SK-N-SH treated with all-trans-retinoic acid at 6 μM for 48 hours (cell line): Measurements from ENCODE around the gene KRTAP9-9.

Experiments used
- ATAC-seq: fragments of 200-7000 bp; cut with Tn5 transposase; 3 replicates; pipeline ENCODE4 v1.9.1; 2020; ENCODE audit warnings: mild to moderate bottlenecking, moderate library complexity
- ARNTL ChIP-seq: fragments of 450-650 bp; formaldehyde crosslinking; IDR thresholded peaks from 2 replicates; pipeline ENCODE4 v1.5.0; 2020; ENCODE audit warnings: low read depth, mild to moderate bottlenecking, moderate library complexity, borderline replicate concordance
- BACH2 ChIP-seq: fragments of 250-450 bp; sonication (Bioruptor Pico); IDR thresholded peaks from 2 replicates; pipeline ENCODE4 v1.9.0; 2021; ENCODE audit warnings: mild to moderate bottlenecking, borderline replicate concordance
- CREB5 ChIP-seq: fragments of 250-450 bp; sonication (Bioruptor Pico); IDR thresholded peaks from 2 replicates; pipeline ENCODE4 v1.5.1; 2020; ENCODE audit warnings: low read depth, mild to moderate bottlenecking, moderate library complexity
- CSDC2 ChIP-seq: fragments of 250-450 bp; sonication (Bioruptor Pico); IDR thresholded peaks from 2 replicates; pipeline ENCODE4 v1.5.0; 2020; ENCODE audit warnings: mild to moderate bottlenecking, moderate library complexity
- ESRRG ChIP-seq: fragments of 250-450 bp; sonication (Bioruptor Pico); IDR thresholded peaks from 2 replicates; pipeline ENCODE4 v1.6.1; 2021; ENCODE audit warnings: mild to moderate bottlenecking
- ISL1 ChIP-seq: fragments of 250-450 bp; sonication (Bioruptor Pico); IDR thresholded peaks from 2 replicates; pipeline ENCODE4 v2.1.2; 2022; ENCODE audit warnings: mild to moderate bottlenecking, moderate library complexity
- OSR1 ChIP-seq: fragments of 250-450 bp; sonication (Bioruptor Pico); IDR thresholded peaks from 2 replicates; pipeline ENCODE4 v1.8.0; 2022; ENCODE audit warnings: moderate library complexity, mild to moderate bottlenecking, inconsistent platforms
- PATZ1 ChIP-seq: fragments of 250-450 bp; sonication (Bioruptor Pico); IDR thresholded peaks from 2 replicates; pipeline ENCODE4 v1.8.0; 2020; ENCODE audit warnings: mild to moderate bottlenecking, moderate library complexity, borderline replicate concordance
- POU6F1 ChIP-seq: fragments of 250-450 bp; sonication (Bioruptor Pico); IDR thresholded peaks from 2 replicates; pipeline ENCODE4 v1.8.0; 2021; ENCODE audit warnings: low read depth, mild to moderate bottlenecking, moderate library complexity, borderline replicate concordance
- PPARA ChIP-seq: fragments of 250-450 bp; sonication (Bioruptor Pico); IDR thresholded peaks from 2 replicates; pipeline ENCODE4 v1.5.0; 2020; ENCODE audit warnings: mild to moderate bottlenecking, borderline replicate concordance
- RARB ChIP-seq: fragments of 250-450 bp; sonication (Bioruptor Pico); IDR thresholded peaks from 2 replicates; pipeline ENCODE4 v1.8.0; 2021; ENCODE audit warnings: mild to moderate bottlenecking, moderate library complexity
- SNAI2 ChIP-seq: fragments of 250-450 bp; sonication (Bioruptor Pico); IDR thresholded peaks from 2 replicates; pipeline ENCODE4 v1.5.0; 2020; ENCODE audit warnings: mild to moderate bottlenecking, moderate library complexity
- TCF4 ChIP-seq: fragments of 250-450 bp; sonication (Bioruptor Pico); IDR thresholded peaks from 2 replicates; pipeline ENCODE4 v1.8.0; 2021; ENCODE audit warnings: mild to moderate bottlenecking, moderate library complexity, borderline replicate concordance
- TOX ChIP-seq: fragments of 250-450 bp; sonication (Bioruptor Pico); IDR thresholded peaks from 2 replicates; pipeline ENCODE4 v1.8.0; 2021; ENCODE audit warnings: mild to moderate bottlenecking, moderate library complexity, borderline replicate concordance
- TSHZ2 ChIP-seq: fragments of 250-450 bp; sonication (Bioruptor Pico); IDR thresholded peaks from 2 replicates; pipeline ENCODE4 v1.5.0; 2020; ENCODE audit warnings: mild to moderate bottlenecking, moderate library complexity
- ZC3H10 ChIP-seq: fragments of 250-450 bp; sonication (Bioruptor Pico); IDR thresholded peaks from 2 replicates; pipeline ENCODE4 v1.5.1; 2021; ENCODE audit warnings: mild to moderate bottlenecking, moderate library complexity
- ZFP30 ChIP-seq: fragments of 450-650 bp; formaldehyde crosslinking; IDR thresholded peaks from 2 replicates; pipeline ENCODE4 v1.5.0; 2022; ENCODE audit warnings: mild to moderate bottlenecking, moderate library complexity
- ZNF565 ChIP-seq: fragments of 450-650 bp; formaldehyde crosslinking; conservative IDR thresholded peaks from 2 replicates; pipeline ENCODE4 v1.5.0; 2020; ENCODE audit warnings: low read depth, mild to moderate bottlenecking, moderate library complexity
- ZNF8 ChIP-seq: fragments of 450-650 bp; formaldehyde crosslinking; IDR thresholded peaks from 2 replicates; pipeline ENCODE4 v1.5.0; 2020; ENCODE audit warnings: mild to moderate bottlenecking, moderate library complexity

Gene KRTAP9-9

GRCh38 chr17:41278176-41278955 lies 23.2 kb downstream of the KRTAP9-9 start:
- no peak for ATAC-seq
- TF ChIP-seq CSDC2 (no peak), TOX (no peak), POU6F1 (CRISPR knock-in tag) (no peak), ISL1 (CRISPR knock-in tag) (no peak), PPARA (CRISPR knock-in tag) (no peak), BACH2 (CRISPR knock-in tag) (no peak), PATZ1 (CRISPR knock-in tag) (no peak)
- TF ChIP-seq, all 23 proteins: peak for 0

GRCh38 chr17:41284043-41284442 lies 28.9 kb downstream of the KRTAP9-9 start:
- ATAC-seq = no peak
- TF ChIP-seq ESRRG (CRISPR knock-in tag) (no peak), ZFP30 (no peak), OSR1 (CRISPR knock-in tag) (no peak), ZNF8 (no peak)
- TF ChIP-seq, all 23 proteins: peak for 0

- no peak for TF ChIP-seq ZNF8
- TF ChIP-seq, all 23 proteins: peak for 0
- no peak for ATAC-seq
These were observed 29.4 kb downstream of the KRTAP9-9 start for GRCh38 chr17:41284546-41284945.

GRCh38 chr17:41287050-41287449 lies 31.9 kb downstream of the KRTAP9-9 start:
- no peak for TF ChIP-seq PPARA (CRISPR knock-in tag)
- TF ChIP-seq RARB (CRISPR knock-in tag) = no peak
- no peak for TF ChIP-seq TCF4 (CRISPR knock-in tag)
- TF ChIP-seq BACH2 (CRISPR knock-in tag) = no peak
- TF ChIP-seq PATZ1 (CRISPR knock-in tag) = no peak
- TF ChIP-seq SNAI2 (CRISPR knock-in tag) = no peak
- TF ChIP-seq ZNF8 = no peak
- no peak for TF ChIP-seq ZNF565
- TF ChIP-seq ZFP30 = no peak
- TF ChIP-seq TSHZ2 (CRISPR knock-in tag) = no peak
- TF ChIP-seq, all 23 proteins: peak for 0
- no peak for ATAC-seq

- ATAC-seq = no peak
- TF ChIP-seq TCF4 (CRISPR knock-in tag) = no peak
- TF ChIP-seq ARNTL (CRISPR knock-in tag) = no peak
- TF ChIP-seq ZC3H10 (CRISPR knock-in tag) = no peak
- no peak for TF ChIP-seq RARB (CRISPR knock-in tag)
- no peak for TF ChIP-seq ZNF8
- no peak for TF ChIP-seq OSR1 (CRISPR knock-in tag)
- no peak for TF ChIP-seq ZFP30
- TF ChIP-seq CREB5 (CRISPR knock-in tag) = no peak
These were observed 38.8 kb downstream of the KRTAP9-9 start for GRCh38 chr17:41294016-41294415.
